RWPE2 (cell line): ENCODE results near the gene GALR3.

Experiments
- ATAC-seq: fragments of 200-7000 bp; cut with Tn5 transposase; 3 replicates; pipeline ENCODE4 v1.9.1; 2021; ENCODE audit warnings: low read depth
- DNase-seq: peaks from one replicate; pipeline ENCODE4 v3.0.0-alpha.2; 2020; ENCODE audit warnings: low spot score
- H3K27ac ChIP-seq: fragments of 450-650 bp; 2 replicates; pipeline ENCODE4 v1.5.1; 2017; ENCODE audit warnings: mild to moderate bottlenecking; ENCODE audit not compliant: poor library complexity, severe bottlenecking
- H3K27me3 ChIP-seq: fragments of 250-450 bp; sonication (Bioruptor Pico); 2 replicates; pipeline ENCODE4 v1.5.1; 2021; ENCODE audit warnings: mild to moderate bottlenecking, moderate library complexity; ENCODE audit not compliant: insufficient read depth, poor library complexity, severe bottlenecking
- H3K36me3 ChIP-seq: fragments of 250-450 bp; sonication (Bioruptor Pico); 2 replicates; pipeline ENCODE4 v1.5.1; 2020; ENCODE audit warnings: low read depth, mild to moderate bottlenecking, moderate library complexity
- H3K4me1 ChIP-seq: fragments of 250-450 bp; sonication (Bioruptor Pico); 2 replicates; pipeline ENCODE4 v1.5.1; 2021; ENCODE audit warnings: mild to moderate bottlenecking, moderate library complexity; ENCODE audit not compliant: insufficient read depth, poor library complexity, severe bottlenecking
- H3K4me3 ChIP-seq: fragments of 250-450 bp; sonication (Bioruptor Pico); 2 replicates; pipeline ENCODE4 v1.5.1; 2021; ENCODE audit warnings: mild to moderate bottlenecking, moderate library complexity; ENCODE audit not compliant: severe bottlenecking
- H3K9me3 ChIP-seq: fragments of 250-450 bp; sonication (Bioruptor Pico); 2 replicates; pipeline ENCODE4 v1.5.1; 2021; ENCODE audit warnings: mild to moderate bottlenecking, moderate library complexity; ENCODE audit not compliant: severe bottlenecking
- CTCF ChIP-seq: fragments of 450-650 bp; IDR thresholded peaks from one replicate; pipeline ENCODE4 v1.5.1; 2017; ENCODE audit warnings: mild to moderate bottlenecking, moderate library complexity; ENCODE audit not compliant: poor library complexity, severe bottlenecking

GALR3 gene

GRCh38 chr22:37844904-37845329 is 21.7 kb downstream of the GALR3 start:
- H3K27me3 ChIP-seq, result no peaks in the 10 kb centered on the region
- ATAC-seq (no peak), DNase-seq (no peak)
- no peaks in the 10 kb centered on the region; the same call in 1 of the 2 replicates for H3K36me3 ChIP-seq
- TF ChIP-seq CTCF, result no peak
- peaks cover 6% of the 10 kb centered on the region for H3K4me1 ChIP-seq
- no peaks in the 10 kb centered on the region for H3K9me3 ChIP-seq
- H3K27ac ChIP-seq, result peak overlapping the region; percentile 78
- peak overlapping the region; percentile 84 for H3K4me3 ChIP-seq

DNA sequence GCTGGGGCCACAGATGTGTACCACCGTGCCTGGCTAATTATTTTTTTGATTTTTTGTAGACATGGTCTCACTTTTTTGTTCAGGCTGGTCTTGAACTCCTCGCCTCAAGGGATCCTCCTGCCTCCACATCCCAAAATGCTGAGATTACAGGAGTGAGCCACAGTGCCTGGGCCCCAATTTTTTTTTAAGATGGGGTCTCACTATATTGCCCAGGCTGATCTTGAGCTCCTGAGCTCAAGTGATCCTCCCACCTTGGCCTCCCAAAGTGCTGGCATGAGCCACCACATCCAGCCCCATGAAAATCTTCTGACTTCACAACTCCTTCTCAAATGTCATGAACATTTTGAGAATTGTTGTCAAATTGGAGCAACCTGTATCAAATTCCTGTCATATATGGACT is 23.3 kb downstream of the GALR3 start:
- DNase-seq (no peak), ATAC-seq (no peak)
- TF ChIP-seq CTCF, result no peak
- no peak overlapping the region for H3K27ac ChIP-seq
- H3K9me3 ChIP-seq, result no peaks in the 10 kb centered on the region
- H3K4me3 ChIP-seq, result no peak overlapping the region
- H3K36me3 ChIP-seq, result peaks cover 15% of the 10 kb centered on the region
- H3K27me3 ChIP-seq, result no peaks in the 10 kb centered on the region
- peaks cover 6% of the 10 kb centered on the region for H3K4me1 ChIP-seq

DNA sequence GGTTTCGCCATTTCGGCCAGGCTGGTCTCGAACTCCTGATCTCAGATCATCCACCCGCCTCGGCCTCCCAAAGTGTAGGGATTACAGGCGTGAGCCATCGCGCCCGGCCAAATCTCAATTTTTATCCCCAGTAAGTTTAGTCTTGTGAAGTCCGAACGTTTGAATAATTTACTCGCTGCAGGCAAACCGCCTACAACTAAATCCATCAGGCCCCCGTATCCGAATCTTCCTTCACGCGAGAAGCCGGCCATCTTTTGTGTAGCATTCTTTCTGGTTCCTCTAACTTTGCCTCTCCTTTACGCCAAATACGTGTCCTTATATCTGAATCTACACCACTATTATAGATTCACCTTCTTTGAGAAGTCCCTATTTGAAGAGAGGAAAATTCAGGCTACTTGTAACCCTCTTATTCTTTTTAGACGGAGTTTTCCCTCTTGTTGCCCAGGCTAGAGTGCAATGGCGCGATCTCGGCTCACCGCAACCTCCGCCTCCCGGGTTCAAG is 25.5 kb downstream of the GALR3 start:
- H3K36me3 ChIP-seq, result peaks cover 37% of the 10 kb centered on the region
- peak overlapping the region; percentile 81 for H3K4me3 ChIP-seq
- no peaks in the 10 kb centered on the region for H3K9me3 ChIP-seq
- TF ChIP-seq CTCF, result no peak
- ATAC-seq (no peak), DNase-seq (no peak)
- no peaks in the 10 kb centered on the region for H3K27me3 ChIP-seq
- no peaks in the 10 kb centered on the region for H3K4me1 ChIP-seq
- peak overlapping the region; percentile 90 for H3K27ac ChIP-seq

DNA sequence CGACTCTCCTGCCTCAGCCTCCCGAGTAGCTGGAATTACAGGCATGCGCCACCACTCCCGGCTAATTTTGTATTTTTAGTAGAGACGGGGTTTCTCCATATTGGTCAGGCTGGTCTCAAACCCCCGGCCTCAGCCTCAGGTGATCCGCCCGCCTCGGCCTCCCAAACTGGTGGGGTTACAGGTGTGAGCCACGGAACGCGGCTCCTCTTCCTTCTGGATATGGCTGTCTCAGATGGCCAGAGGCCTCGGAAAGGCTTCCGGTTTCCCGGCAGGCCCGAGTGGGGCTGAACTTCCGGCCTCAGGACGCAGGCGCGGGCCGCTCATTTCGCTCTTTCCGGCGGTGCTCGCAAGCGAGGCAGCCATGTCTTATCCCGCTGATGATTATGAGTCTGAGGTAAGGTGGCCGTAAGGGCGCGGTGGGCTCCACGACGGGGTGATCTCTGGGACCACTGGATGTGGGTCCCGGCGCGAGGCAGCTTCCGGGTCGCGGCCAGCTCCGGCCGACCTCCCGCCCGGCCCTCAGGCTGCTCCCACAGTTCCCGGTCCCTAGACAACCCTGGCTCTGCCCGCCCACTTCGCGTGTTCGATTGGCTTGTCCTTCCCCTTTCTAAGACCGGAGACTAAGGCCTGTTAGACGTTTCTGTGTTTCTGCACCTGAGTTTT is 26.0 kb downstream of the GALR3 start, which contains the start of gene EIF3L:
EIF3L (plus strand) TSS at position 331 of the 663 bp plus-strand sequence; CDS start at position 362, 31 bp downstream.
- DNase-seq, result peak; percentile 90
- Histone ChIP-seq H3K4me1 (no peaks in the 10 kb centered on the region), H3K4me3 (peak within 1 kb of the TSS; percentile 81), H3K36me3 (peaks cover 43% of the 10 kb centered on the region), H3K9me3 (no peaks in the 10 kb centered on the region), H3K27ac (peak within 1 kb of the TSS; percentile 90), H3K27me3 (no peaks in the 10 kb centered on the region)
- peak; percentile 86 for ATAC-seq
- TF ChIP-seq CTCF, result no peak

DNA sequence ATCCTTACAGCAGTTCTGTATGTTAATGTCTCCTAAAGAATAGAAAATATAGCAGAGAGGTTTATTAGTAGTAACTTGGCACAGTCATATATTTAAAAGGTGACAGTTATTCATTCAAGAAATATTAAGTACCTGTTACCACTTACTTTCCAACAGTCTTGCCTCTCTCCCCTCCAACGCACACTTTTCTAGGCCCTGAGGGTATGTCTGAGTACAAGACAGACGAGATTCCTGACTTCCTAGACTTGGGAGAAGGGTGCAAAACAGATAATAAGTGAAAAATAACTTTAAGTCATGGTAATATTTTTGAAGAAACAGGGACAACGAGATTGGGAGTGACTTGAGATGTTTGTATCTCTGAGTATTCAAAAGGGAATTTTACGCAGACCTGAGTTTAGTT is 27.6 kb downstream of the GALR3 start:
- Histone ChIP-seq H3K27ac (peak overlapping the region; percentile 90), H3K9me3 (no peaks in the 10 kb centered on the region), H3K27me3 (no peaks in the 10 kb centered on the region), H3K4me1 (no peaks in the 10 kb centered on the region), H3K4me3 (no peak overlapping the region), H3K36me3 (peaks cover 59% of the 10 kb centered on the region)
- DNase-seq, result no peak
- TF ChIP-seq CTCF, result no peak
- no peak for ATAC-seq
